Measurements from ENCODE around the gene WASL.

WASL gene

DNA sequence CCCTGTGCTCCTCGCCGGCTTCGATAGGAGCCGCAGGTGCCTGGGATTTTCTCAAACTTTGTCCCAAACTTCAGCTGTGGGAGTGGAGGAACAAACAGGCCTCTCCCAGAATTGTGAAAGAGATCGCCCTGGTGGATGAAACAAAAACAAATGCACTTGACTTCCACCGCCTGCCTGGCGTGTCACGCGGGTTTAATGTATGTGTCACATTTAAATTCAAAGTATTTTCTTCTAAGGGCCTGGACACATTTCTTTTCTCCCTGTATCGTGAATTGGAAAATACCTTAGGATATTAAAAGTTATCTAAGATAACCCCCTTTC, 694 bp upstream of the WASL start:
- TF ChIP-seq, protein P1, sequence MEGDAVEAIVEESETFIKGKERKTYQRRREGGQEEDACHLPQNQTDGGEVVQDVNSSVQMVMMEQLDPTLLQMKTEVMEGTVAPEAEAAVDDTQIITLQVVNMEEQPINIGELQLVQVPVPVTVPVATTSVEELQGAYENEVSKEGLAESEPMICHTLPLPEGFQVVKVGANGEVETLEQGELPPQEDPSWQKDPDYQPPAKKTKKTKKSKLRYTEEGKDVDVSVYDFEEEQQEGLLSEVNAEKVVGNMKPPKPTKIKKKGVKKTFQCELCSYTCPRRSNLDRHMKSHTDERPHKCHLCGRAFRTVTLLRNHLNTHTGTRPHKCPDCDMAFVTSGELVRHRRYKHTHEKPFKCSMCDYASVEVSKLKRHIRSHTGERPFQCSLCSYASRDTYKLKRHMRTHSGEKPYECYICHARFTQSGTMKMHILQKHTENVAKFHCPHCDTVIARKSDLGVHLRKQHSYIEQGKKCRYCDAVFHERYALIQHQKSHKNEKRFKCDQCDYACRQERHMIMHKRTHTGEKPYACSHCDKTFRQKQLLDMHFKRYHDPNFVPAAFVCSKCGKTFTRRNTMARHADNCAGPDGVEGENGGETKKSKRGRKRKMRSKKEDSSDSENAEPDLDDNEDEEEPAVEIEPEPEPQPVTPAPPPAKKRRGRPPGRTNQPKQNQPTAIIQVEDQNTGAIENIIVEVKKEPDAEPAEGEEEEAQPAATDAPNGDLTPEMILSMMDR (IDR thresholded peaks at IDR 0.05) = no peak

DNA sequence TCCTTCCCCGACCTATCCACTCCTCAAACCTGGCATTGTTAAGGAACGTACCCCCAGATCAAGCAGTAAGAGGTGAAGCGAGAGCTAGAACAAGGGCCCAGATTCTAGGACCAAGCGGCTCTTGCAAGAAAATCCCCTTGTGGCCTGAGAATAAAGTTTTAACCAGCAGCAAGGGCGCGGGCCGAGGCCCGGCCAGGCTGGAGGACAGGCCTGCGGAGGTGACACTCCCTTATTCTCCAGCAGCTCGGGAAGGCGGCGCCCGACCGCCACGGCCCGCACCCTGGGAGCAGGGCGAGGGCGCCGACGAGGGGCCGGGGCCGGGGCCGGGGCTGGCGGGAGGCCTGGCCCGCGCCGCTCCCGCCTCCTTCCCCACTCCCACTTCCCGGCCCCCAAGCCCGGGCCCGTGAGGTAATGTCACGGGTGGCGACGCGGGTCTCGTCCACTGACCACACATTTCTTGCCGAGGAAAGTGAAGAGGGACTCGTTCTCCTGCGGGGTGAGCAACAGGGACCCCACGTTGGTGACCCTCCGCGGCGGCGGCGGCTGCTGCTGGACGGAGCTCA, 551 bp downstream of the WASL start:
- TF ChIP-seq, protein P1 (IDR thresholded peaks at IDR 0.05) = no peak

DNA sequence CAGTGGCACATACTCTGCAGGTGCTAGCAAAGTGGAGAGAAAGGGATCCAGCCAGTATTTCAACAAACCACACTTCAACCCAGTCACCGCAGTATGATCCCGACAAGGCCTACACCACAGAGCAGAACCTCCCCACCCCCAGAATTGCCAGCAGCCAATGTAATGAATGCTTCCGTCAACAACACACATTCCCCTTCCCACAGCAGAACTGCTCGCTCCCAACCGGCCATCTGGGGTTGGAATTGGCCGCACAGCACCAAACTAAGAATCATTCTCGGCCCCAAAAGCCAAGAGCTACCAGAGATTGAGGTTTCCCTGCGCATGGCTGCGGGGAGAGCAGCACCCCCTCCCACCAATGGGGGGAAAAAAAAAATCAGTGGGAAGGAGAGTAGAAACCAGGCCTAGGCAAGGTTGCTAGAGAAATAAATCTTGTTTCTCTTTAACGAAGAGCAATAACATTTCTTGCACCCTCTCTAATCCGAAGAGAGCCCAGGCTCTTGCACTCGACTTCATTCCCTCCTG, 1.1 kb downstream of the WASL start:
- TF ChIP-seq, protein P1 (IDR thresholded peaks at IDR 0.05) = no peak

DNA sequence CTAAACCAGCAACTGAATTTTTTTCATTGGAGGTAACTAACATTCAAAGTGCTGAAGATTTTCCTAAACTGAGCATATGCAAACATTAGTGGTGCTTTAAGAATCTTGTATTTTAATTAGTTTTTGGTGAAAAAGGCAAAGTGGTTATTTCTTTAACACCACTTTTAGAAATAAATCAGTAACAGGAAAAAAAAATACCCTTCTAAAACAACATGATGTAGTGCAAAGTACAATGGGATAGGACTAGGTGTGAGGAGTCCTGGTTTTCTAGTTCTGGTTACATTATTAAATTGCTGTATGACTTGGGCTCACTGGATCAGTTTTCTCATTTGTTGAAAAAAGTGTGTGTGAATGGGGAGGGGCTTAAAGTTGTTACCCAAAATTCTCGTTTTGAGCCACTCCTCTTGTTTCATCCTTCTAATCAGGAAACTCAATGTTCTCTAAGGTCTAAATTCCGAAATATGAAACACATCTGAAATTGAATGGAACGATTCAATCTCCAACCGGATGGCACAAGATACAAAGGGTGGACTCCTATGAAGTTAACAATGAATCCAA, 1.8 kb downstream of the WASL start:
- TF ChIP-seq, protein P1 (IDR thresholded peaks at IDR 0.05) = no peak

DNA sequence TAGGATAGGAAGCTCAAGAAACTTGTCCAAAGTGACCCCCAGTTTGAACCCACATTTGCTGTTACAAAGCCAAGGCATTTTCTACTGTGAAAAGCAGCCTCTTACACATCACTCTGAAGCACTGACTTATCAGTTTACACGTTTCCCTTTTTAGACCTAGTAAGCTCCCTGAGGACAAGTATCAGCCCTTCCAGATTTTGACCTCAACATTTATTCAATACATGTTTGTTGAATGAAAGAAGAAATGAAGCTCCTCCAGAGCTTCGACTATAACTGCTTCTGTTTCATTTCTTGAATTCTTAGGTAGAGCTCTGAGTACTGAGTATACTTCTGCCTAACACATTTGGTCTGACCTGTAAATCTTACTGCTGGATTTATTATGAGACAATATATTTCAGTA, 2.7 kb downstream of the WASL start:
- TF ChIP-seq, protein P1 (IDR thresholded peaks at IDR 0.05) = no peak

DNA sequence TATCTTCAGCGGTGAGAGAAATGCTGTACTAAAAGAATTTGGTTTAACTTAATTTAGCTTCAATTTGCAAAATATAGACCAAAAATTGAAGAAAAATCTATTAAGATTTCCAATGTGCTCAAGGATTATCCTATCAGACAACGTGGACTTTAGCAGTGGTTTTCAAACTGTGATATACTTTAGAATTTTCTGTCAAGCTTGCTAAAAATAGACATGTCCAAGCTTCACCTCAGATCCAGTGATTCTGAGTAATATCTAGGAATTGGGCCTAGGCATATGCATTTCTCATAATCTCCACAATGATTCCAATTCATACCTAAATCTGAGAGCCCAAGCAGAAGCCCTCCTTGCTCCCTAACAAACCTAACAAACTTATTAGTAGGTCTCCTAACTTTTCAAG, 3.4 kb downstream of the WASL start:
- TF ChIP-seq, protein P1 (IDR thresholded peaks at IDR 0.05) = no peak

DNA sequence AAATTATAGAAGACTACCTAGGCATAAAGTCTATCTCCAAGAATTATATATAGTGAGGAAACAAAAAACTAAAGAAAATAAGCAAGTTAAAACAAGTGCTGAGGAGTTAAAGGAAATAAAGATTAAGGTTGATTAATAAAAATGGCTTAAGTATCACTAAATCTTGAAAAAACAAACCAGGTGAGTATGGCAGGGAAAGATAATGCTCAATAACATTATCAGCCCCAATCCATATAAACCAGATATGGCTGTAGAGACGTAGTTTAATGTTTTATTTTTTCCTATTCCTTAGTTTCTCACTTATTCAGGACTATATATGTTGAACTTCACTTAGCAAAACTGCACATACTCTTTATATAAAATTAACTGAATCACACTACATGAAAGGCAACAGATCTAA, 4.4 kb downstream of the WASL start:
- TF ChIP-seq, protein P1 (IDR thresholded peaks at IDR 0.05) = no peak

DNA sequence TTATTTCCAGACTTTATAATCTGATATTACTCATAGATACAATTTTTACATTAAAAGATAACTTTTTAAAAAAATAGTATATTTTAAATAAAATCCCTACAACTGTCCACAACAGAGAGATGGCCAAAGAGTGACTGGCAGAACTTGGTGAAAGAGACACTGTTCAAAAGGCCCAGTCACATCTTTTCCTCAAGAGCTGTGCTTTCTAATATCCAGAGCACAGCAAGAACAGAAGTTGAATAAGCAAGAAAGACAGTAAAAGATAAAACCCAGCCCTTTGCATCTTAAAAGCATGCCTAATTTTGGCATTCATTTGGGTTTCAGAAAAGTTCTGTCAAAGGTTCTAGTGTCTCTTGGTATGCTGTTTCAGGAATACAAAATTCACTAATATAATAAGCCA, 6.9 kb downstream of the WASL start:
- TF ChIP-seq, protein P1 (IDR thresholded peaks at IDR 0.05) = no peak

Measured in LNCAP (cell line).